T-helper 17 cell (primary cell): ENCODE results near the gene GLIS1. TPM values are rescaled to one million over a fixed set of nuclear protein-coding genes. Genes with fewer than 3 reads are reported as not detected.
"Not testable (repeated sequence)": the region's sequence is repeated elsewhere in the genome, so short reads cannot be mapped to it uniquely, and the experiment has no call there.

Source experiments
- ATAC-seq: fragments of 150-1000 bp; cut with Tn5 transposase; 2 replicates; pipeline ENCODE4 v1.10.0; 2021; ENCODE audit warnings: mild to moderate bottlenecking, moderate library complexity
- DNase-seq, 3 donors: peaks; one replicate each; pipeline versions ENCODE4 v3.0.0 to v3.0.0-alpha.2; 2020 to 2021
- H3K9me3 ChIP-seq: one replicate; pipeline ENCODE4 v1.7.0; 2013; ENCODE audit warnings: low read length, mild to moderate bottlenecking; ENCODE audit not compliant: control insufficient read depth, poor library complexity, severe bottlenecking
- H3K27ac Mint-ChIP-seq: one replicate; pipeline ENCODE4 v1.8.0; 2022; ENCODE audit warnings: mild to moderate bottlenecking, moderate library complexity, mixed read lengths
- H3K27me3 Mint-ChIP-seq: one replicate; pipeline ENCODE4 v1.8.0; 2022; ENCODE audit warnings: mixed read lengths
- H3K36me3 Mint-ChIP-seq: one replicate; pipeline ENCODE4 v1.8.0; 2022; ENCODE audit warnings: low read depth, mixed read lengths
- H3K4me1 Mint-ChIP-seq: one replicate; pipeline ENCODE4 v1.8.0; 2022; ENCODE audit warnings: mild to moderate bottlenecking, mixed read lengths
- H3K4me3 Mint-ChIP-seq: one replicate; pipeline ENCODE4 v1.8.0; 2022; ENCODE audit warnings: mild to moderate bottlenecking, moderate library complexity, mixed read lengths
- total RNA-seq, 4 donors: library from RNA in 2 of 4; stranded (reverse) in 2 of 4; gene quantifications; one replicate each; pipeline ENCODE4 v1.2.3 and lab custom pipeline; 2022 to 2026

The GLIS1 gene
- total RNA-seq, 2 donors from 2014 or later = not detected

- Mint-ChIP-seq H3K36me3 (no peaks in the 10 kb centered on the region), H3K4me3 (no peak overlapping the region), H3K27ac (no peak overlapping the region), H3K4me1 (peaks cover 5% of the 10 kb centered on the region), H3K27me3 (peaks cover 54% of the 10 kb centered on the region)
- DNase-seq = no peak
- H3K9me3 ChIP-seq = no peaks in the 10 kb centered on the region
- ATAC-seq = no peak
Measured at GRCh38 chr1:53655931-53656746, 82.8 kb downstream of the GLIS1 start.

GRCh38 chr1:53654216-53655210 lies 84.5 kb downstream of the GLIS1 start:
- H3K9me3 ChIP-seq = no peaks in the 10 kb centered on the region
- ATAC-seq = no peak
- Mint-ChIP-seq H3K27me3 (peaks cover 56% of the 10 kb centered on the region), H3K36me3 (no peaks in the 10 kb centered on the region), H3K27ac (no peak overlapping the region), H3K4me3 (no peak overlapping the region), H3K4me1 (peaks cover 5% of the 10 kb centered on the region)
- DNase-seq = no peak

- Mint-ChIP-seq H3K27ac (no peak overlapping the region), H3K27me3 (peaks cover 57% of the 10 kb centered on the region), H3K36me3 (no peaks in the 10 kb centered on the region), H3K4me3 (no peak overlapping the region), H3K4me1 (peaks cover 5% of the 10 kb centered on the region)
- DNase-seq = no peak
- no peak for ATAC-seq
- no peaks in the 10 kb centered on the region for H3K9me3 ChIP-seq
Measured at GRCh38 chr1:53653631-53654030, 85.3 kb downstream of the GLIS1 start.

GRCh38 chr1:53653200-53653575 lies 85.8 kb downstream of the GLIS1 start:
- Mint-ChIP-seq H3K4me3 (no peak overlapping the region), H3K4me1 (peaks cover 5% of the 10 kb centered on the region), H3K27ac (no peak overlapping the region), H3K36me3 (no peaks in the 10 kb centered on the region), H3K27me3 (peaks cover 59% of the 10 kb centered on the region)
- ATAC-seq (no peak), DNase-seq (no peak)
- H3K9me3 ChIP-seq = no peaks in the 10 kb centered on the region

- H3K36me3 Mint-ChIP-seq = no peaks in the 10 kb centered on the region
- H3K9me3 ChIP-seq = no peaks in the 10 kb centered on the region
- ATAC-seq = no peak
- peaks cover 5% of the 10 kb centered on the region for H3K4me1 Mint-ChIP-seq
- no peak overlapping the region for H3K27ac Mint-ChIP-seq
- DNase-seq = no peak
- H3K27me3 Mint-ChIP-seq = peaks cover 56% of the 10 kb centered on the region
- no peak overlapping the region for H3K4me3 Mint-ChIP-seq
Measured at GRCh38 chr1:53652441-53653199, 86.3 kb downstream of the GLIS1 start.

GRCh38 chr1:53651356-53651755 lies 87.6 kb downstream of the GLIS1 start:
- no peaks in the 10 kb centered on the region for H3K9me3 ChIP-seq
- Mint-ChIP-seq H3K4me1 (peaks cover 3% of the 10 kb centered on the region), H3K4me3 (no peak overlapping the region), H3K27me3 (peaks cover 58% of the 10 kb centered on the region), H3K27ac (no peak overlapping the region), H3K36me3 (peaks cover 3% of the 10 kb centered on the region)
- ATAC-seq = no peak
- DNase-seq = no peak

- ATAC-seq (no peak), DNase-seq (no peak)
- Mint-ChIP-seq H3K4me1 (peaks cover 2% of the 10 kb centered on the region), H3K4me3 (no peak overlapping the region), H3K27ac (no peak overlapping the region), H3K36me3 (peaks cover 3% of the 10 kb centered on the region), H3K27me3 (peaks cover 55% of the 10 kb centered on the region)
- H3K9me3 ChIP-seq = no peaks in the 10 kb centered on the region
Measured at GRCh38 chr1:53648516-53648915, 90.4 kb downstream of the GLIS1 start.

- H3K36me3 Mint-ChIP-seq, H3K9me3 ChIP-seq, H3K4me3 Mint-ChIP-seq, ATAC-seq, H3K4me1 Mint-ChIP-seq, DNase-seq, H3K27ac Mint-ChIP-seq: not testable (repeated sequence)
- H3K27me3 Mint-ChIP-seq = peaks cover 52% of the 10 kb centered on the region
Measured at GRCh38 chr1:53647915-53648314, 91.0 kb downstream of the GLIS1 start.

GRCh38 chr1:53646732-53647131 lies 92.2 kb downstream of the GLIS1 start:
- ATAC-seq (no peak), DNase-seq (no peak)
- no peak overlapping the region for H3K27ac Mint-ChIP-seq
- H3K36me3 Mint-ChIP-seq = peaks cover 3% of the 10 kb centered on the region
- H3K4me3 Mint-ChIP-seq = no peak overlapping the region
- no peaks in the 10 kb centered on the region for H3K9me3 ChIP-seq
- H3K4me1 Mint-ChIP-seq = peaks cover 2% of the 10 kb centered on the region
- H3K27me3 Mint-ChIP-seq = peaks cover 60% of the 10 kb centered on the region

- Mint-ChIP-seq H3K27ac (no peak overlapping the region), H3K4me1 (peaks cover 2% of the 10 kb centered on the region), H3K36me3 (peaks cover 3% of the 10 kb centered on the region), H3K27me3 (peaks cover 60% of the 10 kb centered on the region), H3K4me3 (no peak overlapping the region)
- ATAC-seq (no peak), DNase-seq (no peak)
- H3K9me3 ChIP-seq = no peaks in the 10 kb centered on the region
Measured at GRCh38 chr1:53645690-53646078, 93.3 kb downstream of the GLIS1 start.

- Mint-ChIP-seq H3K4me1 (peaks cover 2% of the 10 kb centered on the region), H3K4me3 (no peak overlapping the region), H3K27ac (no peak overlapping the region), H3K36me3 (peaks cover 3% of the 10 kb centered on the region), H3K27me3 (peaks cover 56% of the 10 kb centered on the region)
- DNase-seq = no peak
- ATAC-seq = no peak
- H3K9me3 ChIP-seq = no peaks in the 10 kb centered on the region
Measured at GRCh38 chr1:53644909-53645689, 93.9 kb downstream of the GLIS1 start.

- Mint-ChIP-seq H3K4me3 (no peak overlapping the region), H3K27me3 (peaks cover 52% of the 10 kb centered on the region), H3K27ac (no peak overlapping the region), H3K4me1 (peaks cover 2% of the 10 kb centered on the region), H3K36me3 (peaks cover 3% of the 10 kb centered on the region)
- H3K9me3 ChIP-seq = no peaks in the 10 kb centered on the region
- DNase-seq (no peak), ATAC-seq (no peak)
Measured at GRCh38 chr1:53644496-53644895, 94.5 kb downstream of the GLIS1 start.
